Gastrocnemius medialis (tissue), 4 donors: ENCODE results near the gene IWS1. TPM values are rescaled to one million over a fixed set of nuclear protein-coding genes. Genes with fewer than 3 reads are reported as not detected.

Source experiments
- ATAC-seq, 2 donors: fragments of 150-250 bp; one replicate each; pipeline ENCODE4 v1.9.1; 2016
- DNase-seq, 2 donors: peaks; one replicate each; pipeline ENCODE4 v3.0.0-alpha.2; 2019
- H3K27ac ChIP-seq, 4 donors: fragments of 200-600 bp; sonication (generic); 1 replicate in 1 of 4; 2 replicates in 3 of 4; pipeline ENCODE4 v1.5.1; 2016 to 2018; ENCODE audit warnings: mild to moderate bottlenecking in 2 of 4, moderate library complexity in 1 of 4
- H3K27me3 ChIP-seq, 3 donors: fragments of 200-600 bp; sonication (generic) in 2 of 3; 1 replicate in 1 of 3; 2 replicates in 2 of 3; pipeline versions ENCODE4 v1.5.1 to v1.6.0; 2016 to 2019; ENCODE audit warnings: mild to moderate bottlenecking in 1 of 3, moderate library complexity in 1 of 3
- H3K36me3 ChIP-seq, 2 donors: fragments of 200-600 bp; sonication (generic) in 1 of 2; one replicate each; pipeline ENCODE4 v1.5.1; 2017 to 2018
- H3K4me1 ChIP-seq, 2 donors: fragments of 200-600 bp; sonication (generic) in 1 of 2; one replicate each; pipeline ENCODE4 v1.5.1; 2016 to 2017; ENCODE audit warnings: mild to moderate bottlenecking in 2 of 2
- H3K4me3 ChIP-seq, 4 donors: fragments of 200-600 bp; sonication (generic) in 3 of 4; 1 replicate in 1 of 4; 2 replicates in 3 of 4; pipeline ENCODE4 v1.5.1; 2016 to 2019; ENCODE audit warnings: mild to moderate bottlenecking in 2 of 4
- H3K9me3 ChIP-seq, 3 donors: fragments of 200-600 bp; sonication (generic) in 2 of 3; 1 replicate in 1 of 3; 2 replicates in 2 of 3; pipeline ENCODE4 v1.5.1; 2016 to 2019
- POLR2A ChIP-seq, 2 donors: fragments of 450-650 bp; IDR thresholded peaks; one replicate each; pipeline ENCODE4 v1.6.1; 2017; ENCODE audit warnings: antibody characterized with exemption in 2 of 2, mild to moderate bottlenecking in 2 of 2, moderate library complexity in 2 of 2
- in situ Hi-C, 4 donors: fragments of 200-750 bp; cut with MboI; loops; one replicate each; pipeline versions ENCODE4 v1.15.0 to v1.8.0; 2017; ENCODE audit warnings: low sequenced_read_pairs in 4 of 4
- intact Hi-C: fragments of 100-400 bp; cut with DNase I; formaldehyde crosslinking; loops from one replicate; pipeline ENCODE4 v1.15.1; 2023; ENCODE audit warnings: low total_unique reads
- total RNA-seq, 4 donors: library from RNA; depleted of rRNA; stranded (reverse); fragments of >200 nt; gene quantifications; one replicate each; pipeline versions ENCODE4 v1.1.0 to v1.2.3, GENCODE V29; 2016
- TF ChIP-seq, protein P1 (sequence below), 5 experiments: fragments of 450-650 bp in 3 of 5; fragments of 200-600 bp in 2 of 5; sonication (generic) in 2 of 5; IDR thresholded peaks in 4 of 5; conservative IDR thresholded peaks in 1 of 5; 1 replicate in 4 of 5; 2 replicates in 1 of 5; pipeline ENCODE4 v1.5.1; 2016 to 2019; ENCODE audit warnings: antibody characterized with exemption in 5 of 5, mild to moderate bottlenecking in 3 of 5, moderate library complexity in 3 of 5

IWS1 gene
- total RNA-seq, 4 donors from 2014 or later = 50.5 to 77.0 (median 65.3) TPM

DNA sequence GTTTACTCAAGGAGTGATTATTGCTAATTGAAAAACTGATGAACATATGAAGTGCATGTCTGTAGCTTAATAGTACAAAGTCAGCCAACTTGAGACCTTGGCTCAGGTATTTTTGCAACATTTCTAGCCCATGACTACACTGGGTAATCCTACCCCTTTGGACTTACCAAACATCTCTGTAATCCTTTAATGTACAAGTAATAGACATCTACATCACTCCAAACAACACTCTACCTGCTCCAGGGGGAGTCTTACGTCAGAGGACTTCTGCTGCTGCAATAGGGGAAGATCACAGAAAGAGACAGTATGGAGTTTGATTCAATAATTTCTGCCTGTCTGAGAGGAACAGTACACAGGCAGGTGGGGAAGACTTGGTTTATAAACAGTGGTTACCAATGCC lies 54.0 kb downstream of the IWS1 start:
- intact Hi-C loops (loop anchor here (10.0 kb wide), 1 partner anchor 277 kb away; no protein-coding TSS in a partner anchor), in situ Hi-C loops (loop anchor here in 2 of 4 donors (10.0 kb wide), 1 partner anchor 147 kb away; no protein-coding TSS in a partner anchor)
- Histone ChIP-seq H3K27ac (no peak overlapping the region), H3K36me3 (peaks cover 0 to 24% of the 10 kb centered on the region in 2 donors), H3K4me1 (no peaks in the 10 kb centered on the region), H3K27me3 (no peaks in the 10 kb centered on the region), H3K9me3 (no peaks in the 10 kb centered on the region), H3K4me3 (no peak overlapping the region)
- TF ChIP-seq POLR2A (IDR thresholded peaks at IDR 0.05) = no peak
- TF ChIP-seq, protein P1, sequence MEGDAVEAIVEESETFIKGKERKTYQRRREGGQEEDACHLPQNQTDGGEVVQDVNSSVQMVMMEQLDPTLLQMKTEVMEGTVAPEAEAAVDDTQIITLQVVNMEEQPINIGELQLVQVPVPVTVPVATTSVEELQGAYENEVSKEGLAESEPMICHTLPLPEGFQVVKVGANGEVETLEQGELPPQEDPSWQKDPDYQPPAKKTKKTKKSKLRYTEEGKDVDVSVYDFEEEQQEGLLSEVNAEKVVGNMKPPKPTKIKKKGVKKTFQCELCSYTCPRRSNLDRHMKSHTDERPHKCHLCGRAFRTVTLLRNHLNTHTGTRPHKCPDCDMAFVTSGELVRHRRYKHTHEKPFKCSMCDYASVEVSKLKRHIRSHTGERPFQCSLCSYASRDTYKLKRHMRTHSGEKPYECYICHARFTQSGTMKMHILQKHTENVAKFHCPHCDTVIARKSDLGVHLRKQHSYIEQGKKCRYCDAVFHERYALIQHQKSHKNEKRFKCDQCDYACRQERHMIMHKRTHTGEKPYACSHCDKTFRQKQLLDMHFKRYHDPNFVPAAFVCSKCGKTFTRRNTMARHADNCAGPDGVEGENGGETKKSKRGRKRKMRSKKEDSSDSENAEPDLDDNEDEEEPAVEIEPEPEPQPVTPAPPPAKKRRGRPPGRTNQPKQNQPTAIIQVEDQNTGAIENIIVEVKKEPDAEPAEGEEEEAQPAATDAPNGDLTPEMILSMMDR (IDR thresholded peaks at IDR 0.05 in 4 of 5, conservative IDR thresholded peaks at IDR 0.05 in 1 of 5) = no peak
- no peak for ATAC-seq
- no peak for DNase-seq

- Histone ChIP-seq H3K4me1 (no peaks in the 10 kb centered on the region), H3K36me3 (peaks cover 0 to 24% of the 10 kb centered on the region in 2 donors), H3K4me3 (no peak overlapping the region), H3K9me3 (no peaks in the 10 kb centered on the region), H3K27ac (no peak overlapping the region), H3K27me3 (no peaks in the 10 kb centered on the region)
- intact Hi-C loops (loop anchor here (10.0 kb wide), 1 partner anchor 277 kb away; no protein-coding TSS in a partner anchor), in situ Hi-C loops (loop anchor here in 2 of 4 donors (10.0 kb wide), 1 partner anchor 147 kb away; no protein-coding TSS in a partner anchor)
- TF ChIP-seq POLR2A (IDR thresholded peaks at IDR 0.05) = no peak
- TF ChIP-seq, protein P1 (IDR thresholded peaks at IDR 0.05 in 4 of 5, conservative IDR thresholded peaks at IDR 0.05 in 1 of 5) = no peak
- ATAC-seq = no peak
- no peak for DNase-seq
These were observed 54.9 kb downstream of the IWS1 start for GRCh38 chr2:127471286-127471988.

- intact Hi-C loops = loop anchor here (10.0 kb wide), 1 partner anchor 275 kb away; no protein-coding TSS in a partner anchor
- no peaks in the 10 kb centered on the region for H3K4me1 ChIP-seq
- DNase-seq (no peak), ATAC-seq (no peak)
- H3K4me3 ChIP-seq = no peak overlapping the region
- no peak overlapping the region for H3K27ac ChIP-seq
- H3K9me3 ChIP-seq = no peaks in the 10 kb centered on the region
- peaks cover 0 to 24% of the 10 kb centered on the region in 2 donors for H3K36me3 ChIP-seq
- in situ Hi-C loops = loop anchor here in 2 of 4 donors (10.0 kb wide), 1 partner anchor 145 kb away; no protein-coding TSS in a partner anchor
- TF ChIP-seq, protein P1 (IDR thresholded peaks at IDR 0.05 in 4 of 5, conservative IDR thresholded peaks at IDR 0.05 in 1 of 5) = no peak
- TF ChIP-seq POLR2A (IDR thresholded peaks at IDR 0.05) = no peak
- no peaks in the 10 kb centered on the region for H3K27me3 ChIP-seq
These were observed 56.3 kb downstream of the IWS1 start for GRCh38 chr2:127469974-127470373.

DNA sequence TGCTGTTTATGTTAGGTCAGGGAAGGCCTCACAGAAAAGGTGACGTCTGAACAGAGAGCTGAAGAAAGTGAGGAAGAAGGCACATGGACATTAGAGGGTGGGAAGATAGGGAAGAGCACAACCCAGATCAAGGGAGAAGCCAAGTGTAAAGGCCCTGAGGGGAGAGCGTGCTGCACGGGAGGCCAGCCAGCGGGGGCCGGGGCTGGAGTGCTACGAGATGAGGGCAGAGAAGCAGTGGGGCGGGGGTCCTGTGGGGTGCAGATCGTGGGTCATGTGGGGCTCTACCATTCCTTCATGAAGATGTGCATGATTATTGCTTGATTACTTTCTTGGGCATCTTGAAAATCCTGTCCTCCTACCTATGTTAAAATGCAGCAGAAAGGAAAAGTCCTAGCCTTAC lies 57.2 kb downstream of the IWS1 start:
- no peak for ATAC-seq
- no peak for DNase-seq
- Histone ChIP-seq H3K36me3 (peaks cover 0 to 24% of the 10 kb centered on the region in 2 donors), H3K9me3 (no peaks in the 10 kb centered on the region), H3K27ac (no peak overlapping the region), H3K4me3 (no peak overlapping the region), H3K27me3 (no peaks in the 10 kb centered on the region), H3K4me1 (no peaks in the 10 kb centered on the region)
- TF ChIP-seq, protein P1 (IDR thresholded peaks at IDR 0.05 in 4 of 5, conservative IDR thresholded peaks at IDR 0.05 in 1 of 5) = no peak
- TF ChIP-seq POLR2A (IDR thresholded peaks at IDR 0.05) = no peak
- intact Hi-C loops = no loop called here
- in situ Hi-C loops = no loop called here
